Measurements from ENCODE around the gene VANGL2. TPM values are rescaled to one million over a fixed set of nuclear protein-coding genes. Genes with fewer than 3 reads are reported as not detected.

VANGL2 gene
- total and polyA plus RNA-seq, 2 experiments from 2014 or later: 15.2 to 24.6 TPM

DNA sequence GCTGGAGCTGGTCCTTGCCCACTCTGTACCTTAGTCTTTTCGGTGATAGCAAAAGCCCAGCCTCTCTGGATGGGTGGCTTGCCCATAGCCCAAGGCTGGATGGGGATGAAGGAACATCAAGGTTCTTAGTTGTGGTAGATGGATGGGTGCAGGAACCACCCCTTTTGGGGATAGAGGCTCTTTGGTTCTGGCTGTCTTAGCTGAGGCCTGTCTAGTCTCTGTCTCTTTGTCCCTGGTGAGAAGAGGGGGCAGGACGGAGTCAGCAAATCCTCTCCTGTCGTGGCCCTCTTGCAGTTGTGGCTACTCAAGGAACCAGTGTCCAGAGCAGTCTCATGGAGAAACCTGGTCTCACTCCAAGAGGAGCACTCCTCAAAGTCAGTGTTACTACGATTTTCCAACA is 8.5 kb downstream of the VANGL2 start:
- Histone ChIP-seq H3K9me3 (ENCODE audit: low read depth) (no peaks in the 10 kb centered on the region), H3K27ac (no peak overlapping the region), H3K4me1 (ENCODE audit: low read depth) (peaks cover 23% of the 10 kb centered on the region)

DNA sequence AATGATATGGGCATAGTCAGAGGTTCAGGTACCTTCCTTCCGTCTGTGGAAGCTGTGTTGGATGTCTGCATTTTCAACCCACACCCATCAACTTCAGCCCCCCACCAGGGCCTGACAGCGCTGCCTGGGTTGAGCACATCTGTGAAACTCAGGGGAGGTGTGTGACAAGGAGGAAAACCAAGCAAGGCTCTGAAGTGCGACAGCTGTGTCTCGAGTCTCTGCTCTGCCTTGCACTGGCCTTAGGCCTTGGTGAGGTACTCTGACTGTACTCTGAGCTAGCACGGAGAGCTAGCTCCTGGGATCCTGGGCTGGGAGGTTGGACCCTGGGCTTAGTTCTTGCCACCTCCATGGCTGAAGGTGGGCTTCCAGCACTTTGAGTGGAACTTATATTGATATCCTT is 9.1 kb downstream of the VANGL2 start:
- Histone ChIP-seq H3K27me3 (no peaks in the 10 kb centered on the region), H3K9me3 (ENCODE audit: low read depth) (no peaks in the 10 kb centered on the region), H3K36me3 (no peaks in the 10 kb centered on the region), H3K27ac (no peak overlapping the region), H3K4me3 (no peak overlapping the region), H3K4me1 (ENCODE audit: low read depth) (peaks cover 29% of the 10 kb centered on the region)
- TF ChIP-seq, protein P1, sequence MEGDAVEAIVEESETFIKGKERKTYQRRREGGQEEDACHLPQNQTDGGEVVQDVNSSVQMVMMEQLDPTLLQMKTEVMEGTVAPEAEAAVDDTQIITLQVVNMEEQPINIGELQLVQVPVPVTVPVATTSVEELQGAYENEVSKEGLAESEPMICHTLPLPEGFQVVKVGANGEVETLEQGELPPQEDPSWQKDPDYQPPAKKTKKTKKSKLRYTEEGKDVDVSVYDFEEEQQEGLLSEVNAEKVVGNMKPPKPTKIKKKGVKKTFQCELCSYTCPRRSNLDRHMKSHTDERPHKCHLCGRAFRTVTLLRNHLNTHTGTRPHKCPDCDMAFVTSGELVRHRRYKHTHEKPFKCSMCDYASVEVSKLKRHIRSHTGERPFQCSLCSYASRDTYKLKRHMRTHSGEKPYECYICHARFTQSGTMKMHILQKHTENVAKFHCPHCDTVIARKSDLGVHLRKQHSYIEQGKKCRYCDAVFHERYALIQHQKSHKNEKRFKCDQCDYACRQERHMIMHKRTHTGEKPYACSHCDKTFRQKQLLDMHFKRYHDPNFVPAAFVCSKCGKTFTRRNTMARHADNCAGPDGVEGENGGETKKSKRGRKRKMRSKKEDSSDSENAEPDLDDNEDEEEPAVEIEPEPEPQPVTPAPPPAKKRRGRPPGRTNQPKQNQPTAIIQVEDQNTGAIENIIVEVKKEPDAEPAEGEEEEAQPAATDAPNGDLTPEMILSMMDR (IDR thresholded peaks at IDR 0.05; ENCODE audit: low read depth, low read length): no peak
- DNase-seq (ENCODE audit: low read depth in 1 of 2, low spot score in 1 of 2): no peak

More for the DNA sequence above, 8.5 kb downstream of the VANGL2 start:
- no peak overlapping the region for H3K4me3 ChIP-seq
- no peaks in the 10 kb centered on the region for H3K36me3 ChIP-seq
- no peaks in the 10 kb centered on the region for H3K27me3 ChIP-seq
- TF ChIP-seq, protein P1 (IDR thresholded peaks at IDR 0.05; ENCODE audit: low read depth, low read length): no peak
- no peak for DNase-seq (ENCODE audit: low read depth in 1 of 2, low spot score in 1 of 2)

DNA sequence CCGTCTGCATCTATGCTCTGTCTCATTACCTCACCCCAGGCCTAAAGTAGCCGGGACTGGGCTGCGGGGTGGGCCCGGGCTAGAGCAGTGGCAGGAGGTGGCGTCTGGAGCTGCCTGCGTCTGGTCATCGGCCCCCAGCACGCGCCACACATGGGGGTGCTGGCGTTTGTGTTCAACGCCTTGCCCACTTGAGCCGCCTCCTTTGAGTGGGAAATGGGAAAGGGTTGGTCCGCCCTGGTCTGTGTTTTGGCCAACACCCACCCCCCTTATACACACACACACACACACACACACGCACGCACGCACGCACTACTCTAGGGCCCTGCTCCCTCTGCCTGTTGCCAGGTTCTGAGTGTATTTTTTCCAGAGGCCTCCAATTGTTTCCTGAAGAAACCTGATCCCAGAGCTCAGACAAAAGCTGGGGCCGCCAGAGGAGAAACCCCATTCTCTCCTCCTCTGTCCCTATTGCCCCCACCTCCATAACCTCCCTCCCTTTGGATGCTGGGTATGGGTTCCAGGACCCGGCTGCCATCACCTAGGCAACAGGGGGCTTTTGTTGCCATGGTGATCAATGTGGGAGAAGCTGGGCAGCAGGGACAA is 10.1 kb downstream of the VANGL2 start:
- Histone ChIP-seq H3K4me1 (ENCODE audit: low read depth) (peaks cover 37% of the 10 kb centered on the region), H3K4me3 (no peak overlapping the region), H3K9me3 (ENCODE audit: low read depth) (no peaks in the 10 kb centered on the region), H3K27ac (peak overlapping the region; percentile 51), H3K27me3 (no peaks in the 10 kb centered on the region), H3K36me3 (no peaks in the 10 kb centered on the region)
- TF ChIP-seq, protein P1 (IDR thresholded peaks at IDR 0.05; ENCODE audit: low read depth, low read length): no peak
- DNase-seq (ENCODE audit: low read depth in 1 of 2, low spot score in 1 of 2): peak; percentile 15 to 46

DNA sequence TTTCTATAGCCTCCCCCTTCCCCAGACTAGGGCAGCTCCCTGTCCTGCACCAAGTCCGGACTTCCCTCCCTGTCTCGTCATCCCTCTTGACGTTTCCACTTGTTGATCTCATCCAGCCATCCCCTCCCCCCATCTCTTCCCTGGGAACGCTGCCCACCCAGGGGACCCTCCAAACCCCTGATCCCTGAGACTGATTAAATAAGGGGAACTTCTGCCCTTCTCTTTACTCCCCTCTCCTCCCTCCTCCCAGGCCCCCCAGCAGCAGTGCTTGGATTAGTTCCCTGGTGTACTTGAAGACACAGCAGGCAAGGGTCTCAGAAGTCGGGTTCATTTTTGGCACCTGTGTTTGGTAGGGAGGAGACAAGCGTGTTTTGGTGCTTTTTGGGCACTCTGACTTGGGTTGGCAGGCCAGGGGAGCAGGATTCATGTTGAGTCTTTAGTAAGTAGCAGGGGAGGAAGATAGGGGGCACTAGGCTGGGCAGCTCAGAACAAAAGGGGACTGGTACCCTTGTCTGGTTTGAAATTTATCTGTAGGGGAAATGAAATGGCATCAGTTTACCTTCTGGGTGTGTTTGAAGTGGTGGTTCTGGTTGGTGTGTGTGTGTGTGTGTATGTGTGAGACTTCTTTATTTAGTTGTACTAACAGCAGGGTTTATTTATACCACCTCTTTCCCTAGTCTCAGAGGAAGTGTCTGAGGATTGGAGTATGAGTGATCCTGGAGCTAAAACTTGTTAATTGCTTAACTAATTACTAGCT is 11.1 kb downstream of the VANGL2 start:
- no peak for DNase-seq (ENCODE audit: low read depth in 1 of 2, low spot score in 1 of 2)
- peaks cover 40% of the 10 kb centered on the region for H3K4me1 ChIP-seq (ENCODE audit: low read depth)
- no peaks in the 10 kb centered on the region for H3K36me3 ChIP-seq
- H3K27me3 ChIP-seq: no peaks in the 10 kb centered on the region
- H3K9me3 ChIP-seq (ENCODE audit: low read depth): no peaks in the 10 kb centered on the region
- H3K4me3 ChIP-seq: no peak overlapping the region
- TF ChIP-seq, protein P1 (IDR thresholded peaks at IDR 0.05; ENCODE audit: low read depth, low read length): peak; percentile 4
- peak overlapping the region; percentile 39 for H3K27ac ChIP-seq

DNA sequence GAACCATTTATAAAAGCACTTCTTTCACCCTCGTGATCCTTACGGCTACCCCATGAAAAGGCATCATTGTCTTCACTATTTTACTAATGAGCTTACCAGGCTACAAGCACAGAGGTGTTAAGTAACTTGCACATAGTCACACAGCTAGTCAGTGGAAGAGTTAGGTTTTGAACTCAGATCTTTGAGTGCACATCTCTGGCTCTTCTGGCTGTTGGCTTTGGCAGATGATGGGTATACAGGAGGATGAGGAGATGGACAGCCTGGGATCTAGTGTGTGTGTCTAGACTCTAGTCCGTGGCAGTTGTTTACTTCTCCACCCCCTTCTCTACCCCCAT is 11.6 kb downstream of the VANGL2 start:
- Histone ChIP-seq H3K36me3 (no peaks in the 10 kb centered on the region), H3K4me3 (no peak overlapping the region), H3K4me1 (ENCODE audit: low read depth) (peaks cover 40% of the 10 kb centered on the region), H3K27me3 (no peaks in the 10 kb centered on the region), H3K27ac (no peak overlapping the region), H3K9me3 (ENCODE audit: low read depth) (no peaks in the 10 kb centered on the region)
- DNase-seq (ENCODE audit: low read depth in 1 of 2, low spot score in 1 of 2): no peak
- TF ChIP-seq, protein P1 (IDR thresholded peaks at IDR 0.05; ENCODE audit: low read depth, low read length): no peak
